Activated T-cell treated with anti-CD3 and anti-CD28 coated beads, Interleukin-2, amount 50 U/mL, for 1 hour (primary cell): ENCODE data around the gene DYNC1H1.
"Not testable (repeated sequence)": the region's sequence is repeated elsewhere in the genome, so short reads cannot be mapped to it uniquely, and the experiment has no call there.

ENCODE experiments used
- DNase-seq: peaks from one replicate; pipeline ENCODE4 v3.0.0-alpha.2; 2020

Gene DYNC1H1

DNA sequence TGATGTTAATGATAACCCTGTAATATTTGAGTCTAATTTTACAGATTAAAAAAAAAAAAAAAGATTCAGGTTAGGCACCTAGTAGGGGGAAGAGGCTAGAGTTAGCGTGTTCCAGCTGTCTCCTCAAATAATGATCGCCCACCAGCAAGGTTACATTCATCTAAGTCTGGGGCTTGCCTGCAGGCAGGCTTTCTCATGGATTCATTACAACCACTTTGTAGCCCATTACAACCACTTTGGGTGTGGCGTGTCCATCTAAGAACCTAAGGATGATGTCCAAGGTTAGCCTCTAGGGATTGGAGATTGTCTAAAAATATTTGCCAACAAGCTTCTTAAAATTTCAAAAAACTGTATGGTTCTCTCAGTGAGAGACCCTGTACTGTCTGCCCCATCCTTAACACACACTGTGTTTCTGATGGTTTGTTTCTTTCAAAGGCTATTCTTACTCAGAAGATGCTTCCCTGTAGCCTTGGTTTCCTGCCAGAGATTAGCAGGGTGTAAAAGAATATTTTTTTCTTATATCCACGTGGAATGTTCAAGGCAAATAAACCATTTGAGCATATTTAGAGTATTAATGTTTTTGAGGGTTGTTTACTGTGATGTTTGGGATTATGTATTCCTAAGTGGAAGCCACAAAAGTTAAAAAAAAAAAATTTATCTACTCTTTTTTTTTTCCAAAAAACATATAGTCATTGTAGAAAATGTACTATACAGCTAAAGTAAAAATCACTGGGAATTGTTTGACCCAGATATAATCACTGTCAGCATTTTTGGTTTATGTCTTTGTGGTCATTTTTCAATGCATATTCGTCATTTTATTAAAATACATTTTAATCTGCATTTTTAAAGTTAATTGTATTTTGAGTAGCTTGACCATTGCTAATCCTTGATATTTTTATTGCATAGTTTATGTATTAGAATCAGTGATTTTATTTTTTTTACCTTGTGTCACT lies 1.7 kb downstream of the DYNC1H1 start:
- DNase-seq, result no peak

DNA sequence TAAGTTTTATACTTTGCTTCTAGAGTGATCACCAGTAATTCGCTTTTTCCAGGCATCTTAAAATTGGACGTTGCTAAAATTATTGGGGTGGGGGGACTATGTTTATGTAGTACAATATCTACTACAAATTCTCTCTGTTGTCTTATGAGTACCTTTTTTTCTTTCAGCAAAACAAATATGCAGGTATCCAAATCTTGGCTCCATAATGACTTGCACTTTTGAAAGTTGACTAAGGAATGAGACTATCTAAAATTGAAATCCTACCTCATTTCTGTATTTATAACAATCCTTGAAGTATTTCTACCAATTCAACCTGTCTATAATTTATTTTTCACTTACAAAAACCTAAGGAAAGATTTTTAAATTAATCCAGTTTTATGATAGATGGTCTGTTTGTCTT lies 2.4 kb downstream of the DYNC1H1 start:
- no peak for DNase-seq

DNA sequence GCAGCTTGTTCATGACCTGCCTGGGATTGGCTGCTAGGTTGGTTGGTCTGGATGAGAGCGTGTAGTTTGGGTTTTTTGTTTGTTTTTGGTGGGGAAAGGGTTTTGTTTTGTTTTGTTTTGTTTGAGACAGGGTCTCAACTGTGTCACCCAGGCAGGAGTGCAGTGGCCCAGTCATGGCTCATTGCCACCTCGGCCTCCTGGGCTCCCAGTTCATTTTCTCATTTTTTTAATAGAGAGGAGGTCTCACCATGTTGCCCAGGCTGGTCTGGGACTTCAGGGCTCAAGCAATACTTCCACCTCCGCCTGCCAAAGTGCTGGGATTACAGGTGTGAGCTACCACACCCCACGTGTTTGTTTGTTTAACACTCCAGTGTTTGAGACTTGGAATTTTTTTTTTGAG lies 3.8 kb downstream of the DYNC1H1 start:
- DNase-seq, result no peak

DNA sequence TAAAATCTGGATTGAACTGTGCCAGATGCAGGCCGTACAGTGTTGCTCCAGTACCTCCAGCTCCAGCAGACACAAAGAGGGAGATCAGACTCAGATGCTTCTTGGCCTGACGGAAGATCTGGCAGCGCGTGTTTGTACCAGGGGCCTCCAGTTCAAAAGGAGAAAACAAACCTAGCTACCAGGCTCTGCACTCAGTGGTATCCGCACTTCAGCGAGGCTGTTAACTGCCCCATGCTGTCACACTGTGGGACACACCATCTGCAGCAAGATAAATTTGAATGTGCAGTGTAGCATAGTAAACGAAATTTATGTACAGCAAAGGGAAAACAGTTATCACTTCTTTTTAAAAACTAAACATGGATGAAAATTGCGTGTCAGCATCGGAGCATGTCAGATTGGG lies 5.1 kb downstream of the DYNC1H1 start:
- DNase-seq, result no peak

DNA sequence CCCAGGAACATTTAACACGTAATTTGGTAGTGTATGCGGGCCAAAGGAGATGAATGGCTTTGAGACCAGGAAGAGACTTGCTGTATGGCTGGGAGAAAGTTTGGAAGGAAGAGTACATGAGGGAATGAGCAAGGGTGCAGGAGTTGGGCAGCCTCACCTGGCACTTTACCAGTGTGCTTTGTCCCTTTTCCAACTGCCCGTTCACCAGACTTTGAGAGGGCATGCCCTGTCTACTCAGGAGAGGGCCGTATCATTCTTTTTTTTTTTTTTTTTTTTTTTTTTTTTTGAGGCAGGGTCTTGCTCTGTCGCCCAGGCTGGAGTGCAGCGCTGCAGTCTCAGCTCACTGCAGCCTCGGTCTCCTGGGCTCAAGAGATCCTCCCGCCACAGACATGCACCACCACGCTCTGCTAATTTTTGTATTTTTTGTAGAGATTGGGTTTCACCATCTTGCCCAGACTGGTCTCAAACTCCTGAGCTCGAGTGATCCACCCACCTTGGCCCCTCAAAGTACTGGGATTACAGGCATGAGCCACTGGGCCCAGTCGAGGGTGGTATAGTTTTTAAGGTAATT lies 6.5 kb downstream of the DYNC1H1 start:
- no peak for DNase-seq

DNA sequence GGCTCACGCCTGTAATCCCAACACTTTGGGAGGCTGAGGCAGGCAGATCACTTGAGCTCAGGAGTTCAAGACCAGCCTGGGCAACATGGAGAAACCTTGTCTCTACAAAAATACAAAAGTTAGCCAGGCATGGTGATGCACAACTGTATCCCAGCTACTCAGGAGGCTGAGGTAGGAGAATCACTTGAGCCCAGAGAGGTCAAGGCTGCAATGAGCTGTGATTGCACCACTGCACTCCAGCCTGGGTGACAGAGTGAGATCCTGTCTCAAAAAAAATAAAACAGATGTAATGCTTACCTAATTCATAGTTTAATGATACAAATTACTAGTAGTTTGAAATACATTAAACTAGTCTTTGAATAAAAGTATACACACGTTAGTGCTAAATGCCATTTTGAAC lies 7.1 kb downstream of the DYNC1H1 start:
- DNase-seq, result not testable (repeated sequence)

DNA sequence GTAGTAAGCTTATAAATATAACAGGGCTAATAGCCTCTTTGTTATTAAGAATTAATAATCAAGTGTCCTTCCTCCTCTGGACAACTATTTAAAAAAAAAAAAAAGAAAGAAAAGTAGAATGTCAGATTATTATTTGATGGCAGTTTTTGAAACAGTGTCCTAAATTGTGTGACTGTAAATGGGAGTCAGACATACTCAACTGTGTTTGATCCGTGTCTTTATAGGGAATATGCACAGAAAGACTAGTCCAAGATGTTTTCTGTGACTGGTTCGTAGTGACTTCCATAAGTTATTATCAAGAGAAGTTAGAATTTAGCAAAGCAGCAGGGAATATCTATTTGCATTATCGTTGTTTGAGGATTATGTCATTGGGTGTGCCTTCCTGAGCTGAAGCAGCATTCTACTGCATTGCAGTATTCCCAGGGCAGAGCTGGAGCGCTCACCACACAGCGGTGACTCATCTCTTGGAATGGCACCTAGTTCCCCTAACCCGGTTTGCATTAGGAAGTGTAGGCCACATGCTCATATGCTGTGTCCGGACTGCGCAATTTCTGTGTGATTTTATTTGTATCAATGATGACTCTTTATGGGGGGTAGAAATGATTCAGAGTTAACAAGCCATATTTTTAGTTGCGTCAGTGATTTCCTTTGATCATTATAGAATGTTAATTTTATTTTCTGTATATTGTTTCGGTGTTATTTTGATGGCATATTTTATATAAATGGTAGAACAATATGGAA lies 7.9 kb downstream of the DYNC1H1 start:
- DNase-seq, result no peak

DNA sequence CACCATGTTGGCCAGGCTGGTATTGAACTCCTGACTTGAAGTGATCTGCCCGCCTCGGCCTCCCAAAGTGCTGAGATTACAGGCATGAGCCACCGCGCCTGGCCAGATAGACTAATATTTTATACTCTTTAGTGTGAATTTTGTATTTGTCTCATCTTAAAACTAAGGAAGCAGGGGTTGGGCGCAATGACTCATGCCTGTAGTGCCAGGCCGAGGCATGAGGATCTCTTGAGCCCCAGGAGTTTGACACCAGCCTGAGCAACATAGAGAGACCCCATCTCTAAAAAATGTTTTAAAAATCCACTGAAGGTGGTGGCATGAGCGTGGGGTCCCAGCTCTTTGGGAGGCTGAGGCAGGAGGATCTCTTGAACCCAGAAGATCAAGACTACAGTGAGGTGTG lies 9.0 kb downstream of the DYNC1H1 start:
- no peak for DNase-seq

DNA sequence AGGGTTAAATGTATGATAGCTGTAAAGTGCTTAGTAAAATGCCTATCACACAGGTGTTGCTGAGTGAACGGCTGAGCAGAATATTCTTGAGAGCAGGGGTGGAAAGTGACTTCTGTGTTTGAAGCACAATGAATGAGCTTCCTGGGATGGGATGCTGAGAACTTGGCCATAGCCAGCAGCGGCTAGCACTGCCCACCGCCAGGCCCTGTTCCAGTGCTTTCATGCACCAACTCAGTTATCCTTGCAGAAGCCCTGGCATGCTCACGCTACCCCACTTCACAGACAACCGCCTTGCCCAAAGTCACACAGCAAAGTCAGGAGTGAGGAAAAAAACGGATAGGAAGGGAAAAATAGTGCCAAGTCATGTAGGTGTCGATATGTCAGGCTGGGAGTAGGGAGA lies 10.9 kb downstream of the DYNC1H1 start:
- DNase-seq, result no peak

DNA sequence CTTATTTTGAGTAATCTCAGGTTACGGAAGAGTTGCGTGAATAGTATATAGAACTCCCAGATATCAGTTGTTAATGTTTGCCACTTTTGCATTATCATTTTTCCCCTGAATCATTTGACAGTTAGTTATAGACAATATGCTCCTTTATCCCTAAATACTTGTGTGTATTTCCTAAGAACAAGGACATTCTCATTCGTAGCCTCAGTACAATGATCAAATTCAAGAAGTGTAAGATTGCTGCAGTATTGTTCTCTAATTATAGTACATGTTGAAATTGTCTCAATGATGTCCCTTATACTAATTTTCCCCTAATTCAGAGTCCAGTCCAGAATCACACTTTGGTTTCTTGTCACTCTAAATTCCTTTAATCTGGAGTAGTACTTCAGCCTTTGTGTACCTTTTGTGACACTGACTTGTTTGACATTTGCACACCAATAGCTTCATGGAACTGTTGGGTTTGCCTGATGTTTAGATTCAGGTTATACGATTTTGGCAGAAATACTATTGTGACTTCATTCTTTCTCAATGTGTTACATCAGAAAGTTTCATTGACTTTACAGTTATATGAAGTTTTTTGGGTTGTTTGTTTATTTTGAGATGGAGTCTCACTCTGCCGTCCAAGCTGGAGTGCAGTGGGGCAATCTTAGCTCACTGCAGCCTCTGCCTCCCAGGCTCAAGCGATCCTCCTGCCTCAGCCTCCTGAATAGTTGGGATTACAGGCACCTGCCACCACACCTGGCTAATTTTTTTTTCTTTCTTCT lies 13.1 kb downstream of the DYNC1H1 start:
- DNase-seq, result no peak

DNA sequence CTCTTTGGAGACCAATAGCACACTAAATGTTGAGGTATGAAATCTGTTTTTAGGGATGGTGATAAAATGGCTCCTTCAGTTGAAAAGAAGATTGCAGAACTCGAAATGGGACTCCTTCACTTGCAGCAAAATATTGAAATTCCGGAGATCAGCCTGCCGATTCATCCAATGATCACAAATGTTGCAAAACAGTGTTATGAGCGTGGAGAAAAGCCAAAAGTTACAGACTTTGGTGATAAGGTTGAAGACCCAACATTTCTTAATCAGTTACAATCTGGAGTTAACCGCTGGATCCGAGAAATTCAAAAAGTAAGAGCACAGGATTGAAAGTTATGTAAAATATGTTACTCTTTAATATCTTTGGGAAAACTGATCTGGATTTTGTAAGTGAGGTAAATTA lies 15.3 kb downstream of the DYNC1H1 start:
- DNase-seq, result no peak

DNA sequence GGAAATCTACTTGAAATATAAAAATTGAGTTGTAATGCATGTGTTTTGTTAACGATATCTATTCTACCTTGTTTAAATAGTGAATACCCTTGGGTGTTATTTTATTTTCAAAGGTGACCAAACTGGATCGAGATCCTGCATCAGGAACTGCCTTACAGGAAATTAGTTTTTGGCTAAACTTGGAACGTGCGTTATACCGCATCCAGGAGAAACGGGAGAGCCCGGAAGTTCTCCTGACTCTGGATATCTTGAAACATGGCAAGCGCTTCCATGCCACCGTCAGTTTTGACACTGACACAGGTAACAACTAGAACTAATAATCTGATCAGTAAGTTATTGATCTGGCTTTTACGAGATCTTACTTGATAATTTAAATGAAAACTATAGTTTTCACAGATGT lies 15.9 kb downstream of the DYNC1H1 start:
- no peak for DNase-seq

DNA sequence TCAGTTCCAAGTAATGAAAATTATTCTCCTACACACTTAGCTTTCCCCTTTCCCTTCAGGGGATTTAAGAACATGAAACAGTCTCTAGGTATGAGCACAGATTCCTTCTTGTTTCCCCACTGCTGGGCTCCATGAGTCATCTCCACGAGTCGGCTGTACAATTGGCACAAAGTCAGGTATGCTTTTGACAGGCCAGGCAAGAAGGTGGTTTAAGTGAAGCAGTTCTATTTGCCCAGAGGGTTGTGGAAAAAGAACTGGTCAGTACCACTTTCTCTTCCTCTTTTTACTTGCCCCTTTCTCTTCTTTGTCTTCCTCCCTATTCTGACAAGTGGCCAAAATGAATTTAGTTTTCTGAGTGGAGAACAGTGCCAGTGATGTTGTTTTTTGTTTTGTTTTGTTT lies 16.3 kb downstream of the DYNC1H1 start:
- DNase-seq, result no peak

DNA sequence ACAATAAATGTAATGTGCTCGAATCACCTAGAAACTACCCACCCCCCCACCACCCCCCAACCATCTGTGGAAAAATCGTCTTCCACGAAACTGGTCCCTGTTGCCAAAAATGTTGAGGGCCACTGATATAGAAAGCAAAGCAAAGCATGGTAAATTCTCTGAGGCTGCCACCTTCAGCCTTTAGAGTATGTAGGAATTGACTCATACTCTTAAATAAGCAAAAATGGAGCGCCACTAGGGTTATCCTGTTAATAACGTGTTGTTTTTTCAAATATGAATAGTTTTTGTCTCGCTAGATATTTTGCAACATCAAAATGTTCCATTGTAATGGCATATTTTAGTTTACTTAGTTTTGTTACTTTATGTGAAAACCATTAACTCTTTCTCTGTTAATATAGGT lies 18.2 kb downstream of the DYNC1H1 start:
- DNase-seq, result no peak

DNA sequence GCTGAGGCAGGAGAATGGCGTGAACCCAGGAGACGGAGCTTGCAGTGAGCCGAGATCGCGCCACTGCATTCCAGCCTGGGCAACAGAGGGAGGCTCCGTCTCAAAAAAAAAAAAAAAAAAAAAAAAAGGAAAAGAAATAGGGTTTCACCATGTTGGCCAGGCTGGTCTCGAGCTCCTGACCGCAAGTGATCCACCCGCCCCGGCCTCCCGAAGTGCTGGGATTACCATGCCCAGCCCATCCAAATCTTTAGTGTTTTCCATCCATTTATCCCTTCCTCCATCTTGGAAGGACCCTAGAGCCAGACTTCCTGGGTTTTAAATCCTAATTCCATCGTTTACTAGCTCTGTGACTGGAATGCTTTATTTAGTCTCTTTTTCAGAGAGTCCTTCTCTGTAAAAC lies 20.5 kb downstream of the DYNC1H1 start:
- not testable (repeated sequence) for DNase-seq

DNA sequence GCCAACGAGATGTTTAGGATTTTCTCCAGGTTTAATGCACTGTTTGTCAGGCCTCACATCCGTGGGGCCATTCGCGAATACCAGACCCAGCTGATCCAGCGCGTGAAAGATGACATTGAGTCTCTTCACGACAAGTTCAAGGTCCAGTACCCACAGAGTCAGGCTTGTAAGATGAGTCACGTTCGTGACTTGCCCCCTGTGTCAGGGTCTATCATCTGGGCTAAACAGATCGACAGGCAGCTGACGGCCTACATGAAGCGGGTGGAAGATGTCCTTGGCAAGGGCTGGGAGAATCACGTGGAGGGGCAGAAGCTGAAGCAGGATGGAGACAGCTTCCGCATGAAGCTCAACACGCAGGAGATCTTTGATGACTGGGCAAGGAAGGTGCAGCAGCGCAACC lies 21.6 kb downstream of the DYNC1H1 start:
- DNase-seq, result no peak

DNA sequence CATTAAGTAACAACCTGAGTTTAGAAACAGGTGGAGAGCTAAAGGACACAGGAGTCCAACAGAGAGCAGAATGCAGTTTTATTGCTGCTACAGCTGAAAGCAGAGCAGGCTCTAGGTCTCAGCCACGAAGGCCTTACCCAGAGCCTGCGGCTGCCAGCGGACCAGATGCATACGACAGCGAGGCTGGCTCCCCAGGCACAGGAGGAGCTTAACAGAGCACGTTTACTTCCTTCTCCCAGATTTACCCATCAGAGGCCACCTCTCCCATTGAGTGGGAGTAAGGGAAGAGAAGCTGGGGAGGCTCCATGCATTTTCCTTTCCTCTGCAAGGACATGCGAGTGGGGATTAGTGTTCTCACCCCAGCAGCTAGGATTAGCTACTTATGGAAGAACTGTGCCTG lies 22.6 kb downstream of the DYNC1H1 start:
- no peak for DNase-seq

DNA sequence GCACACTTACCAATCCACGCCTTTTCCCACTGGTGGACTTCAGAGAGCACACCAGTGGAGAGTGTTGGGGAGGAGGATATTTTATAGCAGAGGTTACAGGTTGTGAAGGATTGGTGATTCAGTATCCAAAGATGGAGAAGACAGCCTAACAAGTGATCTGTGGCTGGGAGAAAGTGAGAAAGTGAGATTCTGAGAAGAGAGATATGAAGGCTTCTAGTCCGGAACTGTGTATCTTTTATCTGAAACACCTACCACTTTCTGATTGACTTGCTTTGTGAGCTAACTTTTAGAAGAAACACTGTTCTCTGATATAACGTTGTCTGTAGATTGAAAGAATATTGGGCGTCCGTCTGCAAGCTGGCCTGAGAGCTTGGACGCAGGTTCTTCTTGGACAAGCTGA lies 24.0 kb downstream of the DYNC1H1 start:
- no peak for DNase-seq

DNA sequence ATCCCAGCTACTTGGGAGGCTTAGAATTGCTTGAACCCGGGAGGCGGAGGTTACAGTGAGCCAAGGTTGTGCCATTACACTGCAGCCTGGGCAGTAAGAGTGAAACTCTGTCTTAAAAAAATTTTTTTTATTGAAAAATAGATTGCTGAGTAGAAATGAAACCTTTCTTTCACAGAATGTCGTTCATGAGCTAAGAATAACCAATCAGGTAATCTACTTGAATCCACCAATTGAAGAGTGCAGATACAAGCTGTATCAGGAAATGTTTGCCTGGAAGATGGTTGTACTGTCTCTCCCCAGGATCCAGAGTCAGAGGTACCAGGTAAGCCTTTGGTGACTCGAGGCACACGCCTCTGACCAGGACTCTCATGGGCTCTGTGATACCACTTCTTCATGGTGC lies 27.0 kb downstream of the DYNC1H1 start:
- no peak for DNase-seq

DNA sequence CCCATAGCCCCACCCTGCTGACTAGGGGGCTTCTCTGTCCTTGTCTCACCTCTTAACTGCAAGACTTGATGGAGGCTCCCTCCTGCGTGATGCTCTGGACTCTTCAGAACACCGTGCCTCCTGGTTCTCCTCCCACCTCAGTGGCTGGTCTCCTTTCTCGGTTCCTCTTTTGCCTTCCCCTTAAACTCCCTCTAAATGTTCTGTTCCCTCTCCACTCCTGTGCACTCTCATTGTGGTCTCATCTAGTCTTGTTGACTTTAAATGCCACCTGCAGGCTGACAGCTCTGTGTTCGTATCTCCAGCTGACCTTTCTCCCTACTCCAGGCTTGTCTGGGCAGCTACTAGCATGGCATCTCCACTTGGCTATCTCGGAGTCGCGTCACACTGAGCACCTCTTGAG lies 28.3 kb downstream of the DYNC1H1 start:
- DNase-seq, result no peak

DNA sequence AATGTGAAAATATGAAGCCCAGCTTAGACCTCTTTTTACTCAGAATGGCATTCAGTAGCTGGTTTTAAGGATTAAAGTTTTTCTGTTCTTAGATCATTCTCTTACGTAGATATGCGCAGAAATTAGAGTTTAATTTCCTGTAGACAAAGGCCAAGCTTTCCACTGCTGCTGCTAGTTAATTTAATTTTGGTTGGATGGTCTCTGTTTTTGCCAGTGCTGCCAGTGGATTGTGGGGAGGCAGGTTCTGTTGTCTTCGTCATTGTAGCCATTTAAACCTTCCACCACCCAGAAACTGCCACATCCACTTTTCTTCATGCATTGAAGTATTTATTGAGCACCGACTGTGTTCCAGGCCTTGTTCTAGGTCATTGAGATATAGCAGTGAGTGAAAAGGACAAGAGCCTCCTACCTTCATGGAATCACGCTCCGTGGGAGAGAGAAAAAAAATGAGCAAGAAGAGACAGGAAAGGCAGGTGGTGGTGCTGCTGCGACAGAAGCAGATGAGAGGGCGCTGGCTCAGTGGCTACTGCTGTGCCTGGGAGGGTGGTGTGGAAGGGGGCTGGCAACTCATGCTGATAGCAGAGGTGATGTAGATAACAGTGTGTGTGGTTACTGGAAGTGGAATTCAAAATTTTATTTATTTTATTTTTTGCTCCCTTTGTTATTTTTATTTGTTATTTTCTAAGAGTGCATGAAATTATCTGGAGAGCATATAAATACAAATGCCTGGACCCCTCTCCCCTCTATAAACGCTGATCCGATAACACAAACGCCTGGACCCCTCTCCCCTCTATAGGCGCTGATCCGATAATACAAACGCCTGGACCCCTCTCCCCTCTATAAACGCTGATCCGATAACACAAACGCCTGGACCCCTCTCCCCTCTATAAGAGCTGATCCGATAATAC lies 33.3 kb downstream of the DYNC1H1 start:
- no peak for DNase-seq

DNA sequence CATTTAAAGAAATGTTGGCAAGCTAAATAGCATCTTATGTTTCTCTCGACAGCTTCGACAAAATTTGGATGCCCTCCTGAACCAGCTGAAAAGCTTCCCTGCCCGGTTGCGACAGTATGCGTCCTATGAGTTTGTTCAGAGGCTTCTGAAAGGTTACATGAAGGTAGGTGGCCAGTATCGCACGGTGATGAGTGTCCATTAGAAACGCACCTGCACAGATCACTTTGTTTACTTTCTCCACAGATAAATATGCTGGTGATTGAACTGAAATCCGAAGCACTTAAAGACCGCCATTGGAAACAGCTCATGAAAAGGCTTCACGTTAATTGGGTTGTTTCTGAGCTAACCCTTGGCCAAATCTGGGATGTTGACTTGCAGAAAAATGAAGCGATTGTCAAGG lies 36.5 kb downstream of the DYNC1H1 start:
- no peak for DNase-seq
